ENCODE results near the gene TAS2R50. TPM values are rescaled to one million over a fixed set of nuclear protein-coding genes. Genes with fewer than 3 reads are reported as not detected.

Gene TAS2R50
- total and polyA plus RNA-seq, 2 donors (not counting 3 experiments of a cell fraction or from before 2014, with no cell fraction given) = 0.12 to 1.5 TPM

GRCh38 chr12:10998204-10998603, 11.5 kb upstream of the TAS2R50 start, which contains the start of gene TAS2R20:
Gene TAS2R20 (minus strand): TSS chr12:10998304. CDS start chr12:10997875, 429 bp downstream.
- Histone ChIP-seq H3K9ac (replicated peaks; ENCODE audit: extremely low read depth, insufficient read depth, low read length) (no peak within 1 kb of the TSS), H3K4me2 (ENCODE audit: insufficient read depth, low read length) (no peak within 1 kb of the TSS), H2AFZ (ENCODE audit: low read depth, low read length) (no peak within 1 kb of the TSS), H3K9me3 (replicated peaks; ENCODE audit: control insufficient read depth, insufficient read depth, low read length) (no peaks in the 10 kb centered on the region), H3K4me3 (replicated peaks in 1 of 3; ENCODE audit: insufficient read depth in 1 of 3, low read depth in 1 of 3, low read length in 3 of 3) (no peak within 1 kb of the TSS), H3K36me3 (ENCODE audit: control insufficient read depth in 2 of 2, extremely low read depth in 1 of 2, insufficient read depth in 2 of 2, low read length in 2 of 2) (peaks cover 0 to 2% of the 10 kb centered on the region in 2 experiments), H3K79me2 (ENCODE audit: control insufficient read depth, insufficient read depth, low read length) (no peaks in the 10 kb centered on the region), H3K27me3 (ENCODE audit: control insufficient read depth in 2 of 2, insufficient read depth in 2 of 2, low read length in 2 of 2) (no peaks in the 10 kb centered on the region), H3K4me1 (ENCODE audit: control insufficient read depth, extremely low read depth, insufficient read depth, low read length) (no peaks in the 10 kb centered on the region), H3K9me1 (replicated peaks; ENCODE audit: control insufficient read depth, extremely low read depth, insufficient read depth, low read length) (no peaks in the 10 kb centered on the region), H4K20me1 (replicated peaks; ENCODE audit: control insufficient read depth, extremely low read depth, insufficient read depth, low read length) (no peaks in the 10 kb centered on the region), H3K27ac (ENCODE audit: insufficient read depth, low read depth, low read length) (no peak within 1 kb of the TSS)
- no peak for TF ChIP-seq EZH2 (IDR thresholded peaks at IDR 0.05; ENCODE audit: borderline replicate concordance, low read depth, low read length, severe bottlenecking)
- TF ChIP-seq CTCF (IDR thresholded peaks at IDR 0.05; ENCODE audit: extremely low read depth in 1 of 2, insufficient read depth in 1 of 2, low read depth in 1 of 2, low read length in 2 of 2) = no peak
- no peak for TF ChIP-seq MAX (IDR thresholded peaks at IDR 0.05; ENCODE audit: insufficient read depth, insufficient read length)
- TF ChIP-seq GATA2 (IDR thresholded peaks at IDR 0.05; ENCODE audit: insufficient read depth, insufficient read length, low read depth, low read length) = no peak
- no peak for TF ChIP-seq MYC (IDR thresholded peaks at IDR 0.05; ENCODE audit: low read depth, low read length)
- no peak for TF ChIP-seq POLR2AphosphoS5 (IDR thresholded peaks at IDR 0.05; ENCODE audit: insufficient read depth, low read depth, low read length)
- no peak for TF ChIP-seq POLR2A (IDR thresholded peaks at IDR 0.05; ENCODE audit: low read depth, low read length)
- TF ChIP-seq FOS (IDR thresholded peaks at IDR 0.05; ENCODE audit: borderline replicate concordance, insufficient read depth, low read length) = no peak
- no peak for TF ChIP-seq JUN (IDR thresholded peaks at IDR 0.05; ENCODE audit: borderline replicate concordance, insufficient read depth, insufficient read length, low read depth)
- ChIA-PET CTCF (no interaction called here), POLR2A (no interaction called here)
- dilution Hi-C loops (cut with MboI; ENCODE audit: extremely low pct_ligation_motif_present, low sequenced_read_pairs) (no loop called here), intact Hi-C loops (cut with micrococcal nuclease) (no loop called here)
- no TSS peak for BruUV-seq (replicated peaks)
- DNase-seq (ENCODE audit: low read depth, low spot score) (no peak), FAIRE-seq (no peak)
